DMS114 treated with DMSO at 0.1 percent for 48 hours (cell line): Measurements from ENCODE around the gene PRKAG1.
"Not testable (repeated sequence)": the region's sequence is repeated elsewhere in the genome, so short reads cannot be mapped to it uniquely, and the experiment has no call there.

ENCODE experiments used
- DNase-seq: peaks from one replicate; lab custom pipeline; 2025; ENCODE audit not compliant: unreplicated experiment; lab: John Stamatoyannopoulos, UW

PRKAG1 gene

DNA sequence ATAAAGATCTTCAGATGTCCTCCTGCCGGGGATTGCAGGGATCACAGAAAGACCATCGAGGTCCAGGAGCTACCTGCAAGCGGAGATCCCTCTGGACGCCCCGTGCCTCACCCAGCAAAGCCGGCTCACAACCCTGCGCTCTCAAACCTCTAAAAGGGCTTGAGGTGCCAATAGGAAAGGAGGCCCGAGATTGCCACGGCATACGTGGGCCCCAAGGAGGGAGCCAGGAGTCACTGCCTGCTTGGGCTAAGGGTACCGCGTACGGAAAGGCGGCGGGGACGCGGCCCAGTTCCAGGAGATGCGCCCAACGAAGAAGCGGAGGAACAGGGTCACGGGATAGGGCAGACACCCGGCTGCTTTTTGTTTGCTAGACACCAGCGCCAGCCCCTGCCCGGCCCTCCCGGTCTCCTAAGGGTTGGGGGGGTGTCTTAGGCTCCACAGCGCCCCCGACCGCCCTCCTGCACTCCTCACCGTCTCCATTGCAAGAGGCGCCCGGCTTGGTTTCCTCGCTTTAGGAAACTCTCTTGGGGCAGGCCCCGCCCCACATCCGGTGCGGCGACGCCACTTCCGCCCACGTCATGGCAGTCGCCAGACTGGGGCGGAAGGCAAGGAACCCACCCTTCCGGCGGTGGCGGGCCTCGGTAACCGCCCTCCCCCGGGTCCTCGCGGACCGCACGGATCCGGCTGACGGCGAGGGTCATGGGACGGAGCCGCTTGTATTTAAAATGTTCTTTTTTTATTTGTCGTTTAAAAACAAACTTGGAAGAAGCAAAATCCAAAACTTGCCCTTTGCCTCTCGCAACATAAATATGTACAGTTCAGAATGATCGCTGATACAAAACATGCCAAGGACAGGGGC, at the start of gene PRKAG1:
Gene PRKAG1 (minus strand): TSS at position 516 of the 859 bp plus-strand sequence. CDS start 36 bp downstream, at position 480.
- DNase-seq, result peak; percentile 92

DNA sequence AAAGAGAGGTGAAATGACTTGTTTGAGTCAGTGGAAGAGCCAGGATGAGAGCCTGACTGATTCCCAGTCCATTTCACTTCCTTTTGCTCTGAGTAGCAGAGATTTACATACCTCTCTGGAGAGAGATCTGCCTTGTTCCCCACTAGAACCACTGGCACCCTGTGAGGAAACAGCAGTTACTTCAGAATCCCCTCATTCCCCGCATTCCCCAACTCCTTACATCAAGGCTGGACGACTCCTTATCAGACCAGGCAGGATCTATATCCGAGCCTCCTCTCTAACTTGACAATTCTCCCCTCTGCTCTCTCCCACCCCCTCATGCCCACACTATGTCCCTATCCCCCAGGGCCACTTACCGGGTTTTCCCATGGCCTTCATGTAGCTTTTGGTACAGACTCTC, 47.5 kb upstream of the PRKAG1 start:
- no peak for DNase-seq

GRCh38 chr12:49064767-49065152, 46.2 kb upstream of the PRKAG1 start:
- no peak for DNase-seq

- DNase-seq, result not testable (repeated sequence)
Observed at GRCh38 chr12:49061916-49062315, 43.3 kb upstream of the PRKAG1 start.

GRCh38 chr12:49061157-49061650, 42.6 kb upstream of the PRKAG1 start:
- DNase-seq, result no peak

DNA sequence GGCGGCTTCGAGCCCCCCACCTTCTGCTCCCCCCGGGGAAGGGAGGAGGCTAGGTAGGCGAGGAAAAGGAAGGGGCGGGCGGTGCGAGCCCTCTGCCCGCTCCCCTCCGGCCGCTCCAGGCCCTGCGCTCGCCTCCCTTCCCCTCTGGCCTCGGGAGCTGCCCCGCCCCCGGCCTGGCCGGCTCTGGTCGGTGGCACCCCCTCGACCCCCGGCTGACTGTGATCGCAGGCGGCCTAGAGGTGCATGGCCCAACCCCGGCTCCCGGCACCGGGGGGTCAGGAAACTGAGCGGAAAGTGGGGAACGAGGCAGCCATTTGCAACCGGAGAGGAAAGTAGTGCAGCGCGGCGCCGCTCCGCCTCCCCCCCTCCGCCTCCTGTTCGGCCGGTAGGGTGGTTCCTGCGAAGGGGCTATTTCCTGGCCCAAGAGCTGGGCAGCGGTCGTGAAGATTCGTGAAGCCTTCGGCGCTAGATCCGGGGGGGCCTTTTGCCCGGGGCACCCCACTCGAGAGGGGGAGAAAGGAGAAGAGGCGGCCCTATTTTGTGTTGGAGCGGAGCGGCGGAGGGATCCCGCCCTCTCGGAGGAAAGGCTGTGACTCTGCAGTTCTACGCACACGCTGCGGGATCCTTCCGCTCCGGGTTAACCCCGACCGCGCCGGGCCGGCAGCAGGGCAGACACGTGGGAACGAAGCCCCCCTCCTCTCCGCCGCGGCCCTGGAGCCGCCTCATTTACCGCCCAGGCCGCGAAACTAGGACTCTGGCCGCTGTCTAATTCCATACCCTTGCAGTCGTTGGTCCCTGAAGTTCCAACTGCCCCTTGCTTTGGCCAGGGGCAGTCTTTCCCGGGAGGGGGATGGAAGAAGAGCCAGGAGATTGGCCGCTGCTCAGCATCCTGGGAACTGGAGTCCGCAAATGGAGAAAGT, 41.9 kb upstream of the PRKAG1 start, which contains the start of gene KMT2D:
Gene KMT2D (minus strand): TSS at position 558 of the 920 bp plus-strand sequence. CDS start 5,470 bp downstream, outside the sequence.
- peak; percentile 90 for DNase-seq

GRCh38 chr12:49059299-49060171, 41.0 kb upstream of the PRKAG1 start:
- DNase-seq, result no peak

GRCh38 chr12:49059045-49059298, 40.4 kb upstream of the PRKAG1 start:
- DNase-seq, result no peak

DNA sequence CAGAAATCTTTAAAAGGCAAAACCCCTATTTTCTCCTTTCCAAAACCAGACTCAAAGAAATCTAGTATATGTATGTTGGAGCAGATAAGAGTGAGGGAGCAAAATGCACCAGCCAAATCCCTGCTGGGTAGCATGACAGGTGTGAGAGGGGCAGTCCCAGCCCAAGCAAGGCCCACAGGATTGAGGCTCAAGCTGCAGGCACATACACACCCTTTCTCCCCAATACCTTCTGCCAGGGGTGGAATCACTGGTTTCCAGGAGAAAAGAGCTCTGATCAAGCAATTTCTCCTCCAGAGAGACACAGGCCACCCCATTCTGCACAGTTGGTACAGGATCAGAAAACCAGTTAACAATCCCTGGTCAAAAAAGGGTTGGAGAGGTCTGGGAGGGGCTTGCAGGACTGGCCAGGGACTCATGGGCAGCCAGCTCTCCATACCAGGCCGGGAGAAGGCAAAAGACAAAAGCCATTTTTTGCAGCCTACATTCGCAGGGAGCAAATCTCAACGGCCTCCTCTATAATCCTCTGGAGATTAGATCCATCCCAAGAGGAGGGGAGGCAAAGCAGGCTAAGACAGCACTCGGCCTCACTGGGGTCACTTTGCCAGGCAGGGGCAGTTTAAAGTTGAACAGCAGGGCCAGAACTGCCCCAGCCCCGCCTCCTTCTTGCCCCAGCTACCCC, 39.9 kb upstream of the PRKAG1 start:
- no peak for DNase-seq

- DNase-seq, result no peak
Observed at GRCh38 chr12:49057888-49058287, 39.3 kb upstream of the PRKAG1 start.

DNA sequence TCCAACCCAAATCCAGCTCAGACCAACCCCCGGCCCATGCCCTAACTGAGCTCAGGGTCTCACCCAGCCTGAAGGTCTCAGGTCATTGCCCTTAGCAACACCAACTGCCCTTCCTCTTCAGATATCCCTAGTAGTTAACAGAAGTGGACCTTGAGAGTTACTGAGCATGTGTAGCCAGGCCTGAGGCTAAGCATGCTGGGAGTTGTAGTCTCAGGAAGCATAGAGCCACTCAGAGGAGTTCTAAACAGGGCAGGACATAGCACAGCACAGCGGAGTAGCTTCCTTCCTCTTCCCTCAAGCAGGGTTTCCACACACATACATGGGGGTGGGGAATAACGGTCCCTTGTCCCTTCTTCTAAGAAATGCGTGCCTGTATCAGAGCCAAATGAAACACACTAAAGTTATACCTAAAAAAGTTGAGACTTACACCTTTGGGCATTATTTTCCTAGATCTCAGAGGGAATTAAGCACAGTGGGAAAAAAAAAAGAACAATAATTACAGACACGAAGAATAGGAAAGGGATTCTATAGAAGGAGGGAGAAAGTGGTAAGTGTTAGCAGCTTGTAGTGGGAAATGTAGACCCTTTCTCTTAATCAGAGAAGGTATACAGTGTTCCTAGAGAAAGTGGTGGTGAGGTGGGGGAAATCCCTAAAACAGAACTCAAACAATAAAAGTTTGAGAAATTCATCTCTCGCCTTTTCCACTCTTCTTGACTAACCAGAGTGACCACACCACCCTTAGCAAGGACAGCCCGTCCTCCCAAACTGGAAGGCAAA, 37.6 kb upstream of the PRKAG1 start:
- DNase-seq, result peak; percentile 51

- DNase-seq, result no peak
Observed at GRCh38 chr12:49055092-49055491, 36.5 kb upstream of the PRKAG1 start.

DNA sequence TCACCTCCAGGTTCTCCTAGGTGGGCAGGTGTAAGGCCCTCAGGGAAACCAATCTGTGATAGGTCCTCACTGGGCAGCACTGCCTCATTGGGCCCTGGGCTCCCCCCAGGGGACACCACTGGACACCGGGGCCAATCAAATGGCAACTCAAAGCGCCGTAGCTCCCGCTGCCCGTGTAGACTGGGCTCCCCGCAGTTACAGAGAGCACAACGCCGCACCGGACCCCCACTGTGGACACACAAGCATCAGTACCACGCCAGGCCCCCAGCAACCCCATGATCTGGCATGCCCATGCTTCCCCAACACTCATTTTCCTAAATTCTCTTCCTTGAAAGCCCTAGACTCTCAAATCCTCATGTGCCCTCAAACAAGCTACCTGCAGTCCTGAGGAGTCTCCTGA, 35.9 kb upstream of the PRKAG1 start:
- no peak for DNase-seq

- no peak for DNase-seq
Observed at GRCh38 chr12:49054096-49054495, 35.5 kb upstream of the PRKAG1 start.

- DNase-seq, result no peak
Observed at GRCh38 chr12:49052451-49053208, 34.1 kb upstream of the PRKAG1 start.

- no peak for DNase-seq
Observed at GRCh38 chr12:49051777-49052438, 33.3 kb upstream of the PRKAG1 start.

GRCh38 chr12:49051373-49051764, 32.8 kb upstream of the PRKAG1 start:
- DNase-seq, result no peak
